Measurements from ENCODE around the gene IGF2BP2. TPM values are rescaled to one million over a fixed set of nuclear protein-coding genes. Genes with fewer than 3 reads are reported as not detected.

IGF2BP2 gene
- total and polyA plus RNA-seq, 2 of the 8 experiments (the other 6 are each of a cell fraction or from before 2014, with no cell fraction given), result 7.4 to 121 TPM

DNA sequence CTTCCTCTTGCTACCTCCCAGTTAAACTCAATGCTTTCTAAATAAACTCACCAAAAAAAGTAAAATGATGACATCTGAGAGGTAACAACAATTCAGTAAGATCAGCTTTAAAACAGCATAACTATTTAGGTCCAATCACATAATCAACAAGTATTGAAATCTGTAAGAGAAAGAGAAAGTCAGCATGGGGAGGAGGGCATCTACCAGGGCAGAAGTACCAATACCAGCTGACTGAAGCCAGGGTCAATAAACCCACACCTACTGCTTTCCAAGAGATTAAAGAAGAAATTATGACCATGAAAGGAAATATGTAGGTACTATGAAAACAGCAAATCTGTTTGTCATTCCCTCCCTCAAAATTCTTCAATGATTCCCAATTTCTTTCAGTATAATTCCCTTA is 42.2 kb upstream of the IGF2BP2 start:
- Histone ChIP-seq H3K18ac (ENCODE audit: extremely low read depth, low read length) (no peak overlapping the region), H2BK120ac (replicated peaks; ENCODE audit: low read depth, low read length) (no peak overlapping the region), H2AFZ (ENCODE audit: low read length) (no peak overlapping the region), H3K14ac (ENCODE audit: insufficient read length) (no peak overlapping the region), H3K23me2 (ENCODE audit: low read depth, low read length) (no peaks in the 10 kb centered on the region), H4K5ac (ENCODE audit: insufficient read length, low read depth, low read length) (no peak overlapping the region), H3K4ac (replicated peaks; ENCODE audit: insufficient read length, low read depth, low read length) (no peak overlapping the region), H3K27ac (ENCODE audit: low read depth, low read length) (no peak overlapping the region), H3K4me3 (ENCODE audit: extremely low read depth in 1 of 4, insufficient read depth in 2 of 4, low read depth in 3 of 4, low read length in 4 of 4) (no peak overlapping the region), H4K20me1 (replicated peaks in 1 of 2; ENCODE audit: control insufficient read depth in 1 of 2, insufficient read depth in 2 of 2, low read length in 2 of 2) (no peaks in the 10 kb centered on the region), H3K56ac (replicated peaks; ENCODE audit: insufficient read length, low read depth, low read length) (no peak overlapping the region), H4K8ac (ENCODE audit: extremely low read depth, insufficient read depth, low read length) (no peak overlapping the region), H2BK20ac (ENCODE audit: low read length) (no peak overlapping the region), H3K23ac (ENCODE audit: insufficient read length) (no peak overlapping the region), H2BK12ac (ENCODE audit: low read depth, low read length) (no peak overlapping the region), H2AK5ac (ENCODE audit: low read depth, low read length) (no peak overlapping the region), H2BK5ac (ENCODE audit: low read depth, low read length) (no peak overlapping the region), H2BK15ac (ENCODE audit: low read length) (no peak overlapping the region), H3K36me3 (ENCODE audit: control insufficient read depth in 2 of 4, insufficient read depth in 4 of 4, low read length in 3 of 4) (no peaks in the 10 kb centered on the region), H4K91ac (replicated peaks; ENCODE audit: insufficient read length, low read length) (no peak overlapping the region), H3K4me1 (replicated peaks in 1 of 4; ENCODE audit: control insufficient read depth in 3 of 4, insufficient read depth in 4 of 4, low read length in 3 of 4) (peaks cover 0 to 3% (median 1%) of the 10 kb centered on the region in 4 experiments; a peak in 1 of 7 replicates), H3K9me3 (ENCODE audit: insufficient read depth in 2 of 2, low read depth in 1 of 2, low read length in 1 of 2) (no peaks in the 10 kb centered on the region), H3K9ac (replicated peaks in 1 of 4; ENCODE audit: extremely low read depth in 1 of 4, low read depth in 3 of 4, low read length in 3 of 4) (no peak overlapping the region), H3K79me2 (ENCODE audit: control insufficient read depth in 1 of 2, insufficient read depth in 2 of 2, low read length in 2 of 2) (no peaks in the 10 kb centered on the region), H3K27me3 (replicated peaks in 1 of 4; ENCODE audit: control insufficient read depth in 3 of 4, extremely low read depth in 1 of 4, insufficient read depth in 3 of 4, low read length in 3 of 4) (no peaks in the 10 kb centered on the region), H3K79me1 (ENCODE audit: low read depth, low read length) (no peaks in the 10 kb centered on the region), H3K4me2 (ENCODE audit: insufficient read depth in 1 of 2, low read depth in 2 of 2, low read length in 2 of 2) (no peak overlapping the region)
- DNase-seq (ENCODE audit: low read depth in 1 of 2, low spot score in 2 of 2) (no peak), FAIRE-seq (no peak)
- POLR2A ChIA-PET (ENCODE audit: partially characterized antibody), result interaction anchor here (1.6 kb wide), 1 partner anchor 65 kb away, joined by 3 read pairs; no protein-coding TSS in a partner anchor
- CTCF ChIA-PET (ENCODE audit: partially characterized antibody), result interaction anchor here (0.7 to 2.0 kb wide), 6 partner anchors 10 to 1769 kb away, joined by 3 to 7 read pairs (median 4); no protein-coding TSS in a partner anchor
- no peak for TF ChIP-seq YY1 (IDR thresholded peaks at IDR 0.05; ENCODE audit: low read depth, low read length)
- TF ChIP-seq ZNF274 (IDR thresholded peaks at IDR 0.05; ENCODE audit: borderline replicate concordance, extremely low read depth, low read length), result no peak
- TF ChIP-seq CHD1 (IDR thresholded peaks at IDR 0.05; ENCODE audit: low read depth, low read length), result no peak
- no peak for TF ChIP-seq HDAC6 (IDR thresholded peaks at IDR 0.05; ENCODE audit: low read depth, low read length)

All from H1 (cell line).